ENCODE data around the gene KRT74. TPM values are rescaled to one million over a fixed set of nuclear protein-coding genes. Genes with fewer than 3 reads are reported as not detected.

KRT74 gene
- total and polyA plus RNA-seq, 9 of the 15 experiments (the other 6 are each of a cell fraction or from before 2014, with no cell fraction given) = not detected

- WGBS (ENCODE audit: insufficient coverage, low coverage, missing lambda C conversion rate) = 1% methylated on average over 10 of the region's 10 CpGs
- DNase-seq (ENCODE audit: extremely low read depth in 1 of 4, low spot score in 3 of 4) (no peak), FAIRE-seq (no peak), ATAC-seq (no peak)
- Histone ChIP-seq H3K27me3 (ENCODE audit: control insufficient read depth in 2 of 2, insufficient read depth in 2 of 2, low read length in 2 of 2) (peaks cover 32 to 81% of the 10 kb centered on the region in 2 experiments), H4K20me1 (replicated peaks; ENCODE audit: control insufficient read depth, insufficient read depth, low read length) (peaks cover 26% of the 10 kb centered on the region; the same call in 1 of the 2 replicates), H3K9me3 (replicated peaks; ENCODE audit: control insufficient read depth, insufficient read depth, low read depth, low read length) (no peaks in the 10 kb centered on the region), H3K4me1 (replicated peaks in 1 of 2; ENCODE audit: control insufficient read depth in 2 of 2, insufficient read depth in 2 of 2, low read length in 2 of 2) (peaks cover 0 to 8% of the 10 kb centered on the region in 2 experiments; a peak in 2 of 5 replicates), H3K9me1 (ENCODE audit: control insufficient read depth, insufficient read depth, low read length) (peaks cover 3% of the 10 kb centered on the region), H3K4me2 (ENCODE audit: insufficient read depth, low read length) (no peak overlapping the region), H3K4me3 (no peak overlapping the region), H3K9ac (ENCODE audit: insufficient read depth in 1 of 2, low read depth in 2 of 2, low read length in 2 of 2) (no peak overlapping the region), H3K36me3 (ENCODE audit: control insufficient read depth, insufficient read depth, low read length) (no peaks in the 10 kb centered on the region), H2AFZ (ENCODE audit: low read depth, low read length) (no peak overlapping the region), H3K79me2 (ENCODE audit: control insufficient read depth, insufficient read depth, low read length) (no peaks in the 10 kb centered on the region), H3K27ac (ENCODE audit: extremely low read depth, low read depth, low read length) (no peak overlapping the region)
- no peak for TF ChIP-seq ESRRA (IDR thresholded peaks at IDR 0.05; ENCODE audit: borderline replicate concordance, low read depth)
- TF ChIP-seq ELF2 (CRISPR knock-in tag; IDR thresholded peaks at IDR 0.05) = no peak
- no peak for TF ChIP-seq ZBTB49 (CRISPR knock-in tag; IDR thresholded peaks at IDR 0.05; ENCODE audit: borderline replicate concordance)
- intact Hi-C loops (cut with micrococcal nuclease) = no loop called here
- no TSS peak for BruUV-seq (replicated peaks)
- ChIA-PET POLR2A (interaction anchor here (0.6 to 0.7 kb wide), 2 partner anchors 10 to 244 kb away, joined by 3 read pairs; no protein-coding TSS in a partner anchor), CTCF (ENCODE audit: low intra/inter-chr PET ratio) (no interaction called here)
- in situ Hi-C loops (cut with MboI) = no loop called here
Observed at GRCh38 chr12:52570511-52570910, 3.1 kb downstream of the KRT74 start.
